CD14-positive monocyte (primary cell): Measurements from ENCODE around the gene STXBP4. TPM values are rescaled to one million over a fixed set of nuclear protein-coding genes. Genes with fewer than 3 reads are reported as not detected.

ENCODE experiments used
- DNase-seq, 3 donors: peaks; one replicate each; pipeline ENCODE4 v3.0.0-alpha.2; 2011 to 2022
- H2AFZ ChIP-seq: 2 replicates; pipeline ENCODE4 v1.6.0; 2012; ENCODE audit warnings: mild to moderate bottlenecking, low read depth, low read length, inconsistent platforms; ENCODE audit not compliant: insufficient read depth, poor library complexity, severe bottlenecking
- H3K27ac ChIP-seq, 2 donors: 1 replicate in 1 of 2; 2 replicates in 1 of 2; pipeline ENCODE4 v1.5.1; 2012 to 2013; ENCODE audit warnings: low read length in 2 of 2, control low read depth in 1 of 2, inconsistent platforms in 1 of 2, low read depth in 1 of 2, mild to moderate bottlenecking in 1 of 2
- H3K27me3 ChIP-seq, 2 donors: one replicate each; pipeline versions ENCODE4 v1.6.0 to v1.6.1; 2011 to 2013; ENCODE audit warnings: low read length in 2 of 2; ENCODE audit not compliant: control insufficient read depth in 2 of 2, insufficient read depth in 2 of 2
- H3K36me3 ChIP-seq, 2 donors: replicated peaks in 1 of 2; 1 replicate in 1 of 2; 2 replicates in 1 of 2; pipeline versions ENCODE4 v1.5.1 to v1.6.1; 2012 to 2013; ENCODE audit warnings: low read length in 2 of 2, control low read depth in 1 of 2, inconsistent platforms in 1 of 2, mild to moderate bottlenecking in 1 of 2; ENCODE audit not compliant: insufficient read depth in 2 of 2, control insufficient read depth in 1 of 2
- H3K4me1 ChIP-seq, 2 donors: 1 replicate in 1 of 2; 2 replicates in 1 of 2; pipeline versions ENCODE4 v1.5.1 to v1.6.1; 2012 to 2013; ENCODE audit warnings: low read length in 2 of 2, control low read depth in 1 of 2, inconsistent platforms in 1 of 2, mild to moderate bottlenecking in 1 of 2, moderate library complexity in 1 of 2; ENCODE audit not compliant: insufficient read depth in 2 of 2, control insufficient read depth in 1 of 2
- H3K4me2 ChIP-seq: replicated peaks from 2 replicates; pipeline ENCODE3; 2012; ENCODE audit warnings: low read length, moderate library complexity, mild to moderate bottlenecking; ENCODE audit not compliant: poor library complexity, severe bottlenecking; ENCODE audit errors: extremely low read depth
- H3K4me3 ChIP-seq, 3 experiments: fragments of 200-600 bp in 1 of 3; sonication (generic) in 1 of 3; replicated peaks in 1 of 3; 1 replicate in 2 of 3; 2 replicates in 1 of 3; pipeline ENCODE4 v1.5.1; 2011 to 2013; ENCODE audit warnings: low read length in 3 of 3, mild to moderate bottlenecking in 3 of 3, control low read depth in 2 of 3, low read depth in 2 of 3, inconsistent platforms in 1 of 3, moderate library complexity in 1 of 3
- H3K79me2 ChIP-seq: 2 replicates; pipeline ENCODE4 v1.6.0; 2012; ENCODE audit warnings: mild to moderate bottlenecking, control low read depth, inconsistent platforms, low read length, moderate library complexity; ENCODE audit not compliant: insufficient read depth
- H3K9ac ChIP-seq: 2 replicates; pipeline ENCODE4 v1.6.0; 2017; ENCODE audit warnings: low read length, mild to moderate bottlenecking; ENCODE audit not compliant: insufficient read depth, poor library complexity, severe bottlenecking
- H3K9me3 ChIP-seq, 2 donors: replicated peaks in 1 of 2; 1 replicate in 1 of 2; 2 replicates in 1 of 2; pipeline versions ENCODE4 v1.5.1 to v1.6.1; 2012 to 2013; ENCODE audit warnings: low read length in 2 of 2, control low read depth in 1 of 2; ENCODE audit not compliant: control insufficient read depth in 1 of 2, insufficient read depth in 1 of 2
- H4K20me1 ChIP-seq: 2 replicates; pipeline ENCODE4 v1.6.0; 2012; ENCODE audit warnings: mild to moderate bottlenecking, low read length, control low read depth, moderate library complexity; ENCODE audit not compliant: insufficient read depth
- H3K27ac Mint-ChIP-seq, 7 donors: one replicate each; pipeline ENCODE4 v1.8.0; 2020; ENCODE audit warnings: mild to moderate bottlenecking in 7 of 7, mixed read lengths in 7 of 7, moderate library complexity in 6 of 7, inconsistent platforms in 2 of 7
- H3K27me3 Mint-ChIP-seq, 3 donors: one replicate each; pipeline ENCODE4 v1.8.0; 2021 to 2022; ENCODE audit warnings: low read depth in 3 of 3, mild to moderate bottlenecking in 3 of 3, mixed read lengths in 3 of 3, moderate library complexity in 3 of 3, inconsistent platforms in 1 of 3
- H3K36me3 Mint-ChIP-seq, 2 donors: one replicate each; pipeline ENCODE4 v1.8.0; 2020; ENCODE audit warnings: mixed read lengths in 2 of 2, inconsistent platforms in 1 of 2, mild to moderate bottlenecking in 1 of 2
- H3K4me1 Mint-ChIP-seq: one replicate; pipeline ENCODE4 v1.8.0; 2020; ENCODE audit warnings: mild to moderate bottlenecking, mixed read lengths
- H3K4me3 Mint-ChIP-seq, 2 donors: one replicate each; pipeline ENCODE4 v1.8.0; 2020; ENCODE audit warnings: mild to moderate bottlenecking in 2 of 2, mixed read lengths in 2 of 2, moderate library complexity in 1 of 2
- H3K9me3 Mint-ChIP-seq, 7 donors: one replicate each; pipeline ENCODE4 v1.8.0; 2020 to 2022; ENCODE audit warnings: mixed read lengths in 7 of 7, mild to moderate bottlenecking in 6 of 7, moderate library complexity in 6 of 7, inconsistent platforms in 2 of 7
- WGBS: methylation state at CpG from one replicate; pipeline ENCODE4 v1.1.5; 2013; ENCODE audit warnings: missing lambda C conversion rate; ENCODE audit not compliant: insufficient coverage; 5-methylcytosine and 5-hydroxymethylcytosine counted together
- intact Hi-C, 2 donors: fragments of 100-400 bp; cut with micrococcal nuclease; formaldehyde crosslinking; loops; one replicate each; pipeline versions ENCODE4 v1.15.0 to v1.15.1; 2023
- polyA plus RNA-seq, 3 donors: library from polyadenylated mRNA; depleted of rRNA in 1 of 3; unstranded in 2 of 3; stranded (reverse) in 1 of 3; fragments of 300-500 nt in 2 of 3; fragments of >200 nt in 1 of 3; fragmentation: Illumina TruSeq in 2 of 3; gene quantifications; 1 replicate in 2 of 3; 2 replicates in 1 of 3; pipeline ENCODE4 v1.2.3, GENCODE V29; 2012 to 2021
- TF ChIP-seq, protein P1 (sequence below): fragments of 200-600 bp; IDR thresholded peaks from one replicate; pipeline ENCODE4 v1.8.0; 2022; ENCODE audit warnings: antibody characterized with exemption, mild to moderate bottlenecking

The STXBP4 gene
- polyA plus RNA-seq, 3 donors: 0.27 to 1.8 (median 0.44) TPM

DNA sequence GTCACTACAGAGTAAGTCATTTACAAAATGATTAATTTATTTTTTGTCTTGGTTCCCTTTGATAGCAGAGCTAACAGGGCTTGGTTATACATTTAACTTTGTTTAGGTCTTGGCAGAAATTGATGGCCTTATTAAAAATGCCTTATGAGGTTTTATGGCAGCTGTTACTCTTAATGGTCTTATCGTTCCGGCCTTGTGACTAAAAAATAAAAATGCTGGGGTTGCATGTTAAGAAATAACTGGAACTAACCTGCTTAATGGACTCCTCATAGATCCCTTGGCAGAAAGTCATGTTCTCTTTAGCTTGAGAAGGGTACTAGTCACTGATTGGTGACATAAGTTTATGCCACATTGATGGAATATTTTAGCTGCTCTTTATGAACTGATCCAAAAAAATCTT lies 18.4 kb upstream of the STXBP4 start:
- Histone ChIP-seq H3K27ac (no peak overlapping the region), H4K20me1 (no peaks in the 10 kb centered on the region), H3K4me2 (no peak overlapping the region), H3K4me1 (no peaks in the 10 kb centered on the region), H3K9me3 (no peaks in the 10 kb centered on the region), H3K36me3 (no peaks in the 10 kb centered on the region), H3K27me3 (no peaks in the 10 kb centered on the region), H3K9ac (no peak overlapping the region), H3K79me2 (no peaks in the 10 kb centered on the region), H2AFZ (no peak overlapping the region), H3K4me3 (no peak overlapping the region)
- no peak for DNase-seq
- H3K9me3 Mint-ChIP-seq: peaks cover 0 to 3% (median 0%) of the 10 kb centered on the region in 7 donors
- H3K4me1 Mint-ChIP-seq: no peaks in the 10 kb centered on the region
- H3K27me3 Mint-ChIP-seq: peaks cover 0 to 2% (median 0%) of the 10 kb centered on the region in 3 donors
- no peak overlapping the region for H3K27ac Mint-ChIP-seq
- H3K36me3 Mint-ChIP-seq: no peaks in the 10 kb centered on the region
- no peak overlapping the region for H3K4me3 Mint-ChIP-seq
- TF ChIP-seq, protein P1, sequence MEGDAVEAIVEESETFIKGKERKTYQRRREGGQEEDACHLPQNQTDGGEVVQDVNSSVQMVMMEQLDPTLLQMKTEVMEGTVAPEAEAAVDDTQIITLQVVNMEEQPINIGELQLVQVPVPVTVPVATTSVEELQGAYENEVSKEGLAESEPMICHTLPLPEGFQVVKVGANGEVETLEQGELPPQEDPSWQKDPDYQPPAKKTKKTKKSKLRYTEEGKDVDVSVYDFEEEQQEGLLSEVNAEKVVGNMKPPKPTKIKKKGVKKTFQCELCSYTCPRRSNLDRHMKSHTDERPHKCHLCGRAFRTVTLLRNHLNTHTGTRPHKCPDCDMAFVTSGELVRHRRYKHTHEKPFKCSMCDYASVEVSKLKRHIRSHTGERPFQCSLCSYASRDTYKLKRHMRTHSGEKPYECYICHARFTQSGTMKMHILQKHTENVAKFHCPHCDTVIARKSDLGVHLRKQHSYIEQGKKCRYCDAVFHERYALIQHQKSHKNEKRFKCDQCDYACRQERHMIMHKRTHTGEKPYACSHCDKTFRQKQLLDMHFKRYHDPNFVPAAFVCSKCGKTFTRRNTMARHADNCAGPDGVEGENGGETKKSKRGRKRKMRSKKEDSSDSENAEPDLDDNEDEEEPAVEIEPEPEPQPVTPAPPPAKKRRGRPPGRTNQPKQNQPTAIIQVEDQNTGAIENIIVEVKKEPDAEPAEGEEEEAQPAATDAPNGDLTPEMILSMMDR: no peak
- 75% methylated on average over 2 of the region's 2 CpGs for WGBS
- intact Hi-C loops: no loop called here

DNA sequence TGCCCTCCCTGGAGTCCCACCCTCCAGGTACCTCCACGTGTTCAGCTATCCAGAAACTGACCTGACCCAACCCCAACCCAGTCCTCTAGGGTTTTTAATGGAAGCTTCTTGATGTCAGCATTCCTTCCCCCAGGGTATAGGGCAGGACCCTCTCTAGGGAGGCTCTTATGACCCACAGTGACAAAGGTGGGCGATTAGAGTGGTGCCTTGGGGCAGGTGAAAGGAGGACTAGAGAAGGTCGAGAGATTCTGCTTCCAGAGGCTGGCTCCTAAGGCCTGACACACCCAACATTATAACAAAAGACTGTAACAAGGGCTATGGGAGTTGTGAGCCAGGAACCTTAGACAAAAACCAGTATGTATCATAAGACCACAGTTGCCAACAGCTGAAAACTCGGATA lies 17.3 kb upstream of the STXBP4 start:
- H3K27me3 ChIP-seq: no peaks in the 10 kb centered on the region
- H4K20me1 ChIP-seq: no peaks in the 10 kb centered on the region
- Mint-ChIP-seq H3K27ac (no peak overlapping the region), H3K9me3 (peaks cover 0 to 3% (median 0%) of the 10 kb centered on the region in 7 donors), H3K27me3 (peaks cover 0 to 2% (median 0%) of the 10 kb centered on the region in 3 donors), H3K4me1 (no peaks in the 10 kb centered on the region), H3K36me3 (no peaks in the 10 kb centered on the region), H3K4me3 (no peak overlapping the region)
- H3K27ac ChIP-seq: no peak overlapping the region
- intact Hi-C loops: no loop called here
- H2AFZ ChIP-seq: no peak overlapping the region
- no peaks in the 10 kb centered on the region for H3K79me2 ChIP-seq
- H3K4me1 ChIP-seq: no peaks in the 10 kb centered on the region
- no peak overlapping the region for H3K4me3 ChIP-seq
- no peak overlapping the region for H3K9ac ChIP-seq
- DNase-seq: no peak
- no peak overlapping the region for H3K4me2 ChIP-seq
- TF ChIP-seq, protein P1: no peak
- no peaks in the 10 kb centered on the region for H3K9me3 ChIP-seq
- WGBS: no CpG with 5 or more reads among the region's 4 CpGs
- H3K36me3 ChIP-seq: no peaks in the 10 kb centered on the region
